Measurements from ENCODE around the gene WNK1. TPM values are rescaled to one million over a fixed set of nuclear protein-coding genes. Genes with fewer than 3 reads are reported as not detected.

WNK1 gene
- total and polyA plus RNA-seq, 2 donors (not counting 3 experiments of a cell fraction or from before 2014, with no cell fraction given) = 46.3 to 108 TPM

- ChIA-PET POLR2A (no interaction called here), CTCF (interaction anchor here (1.2 to 1.4 kb wide), 2 partner anchors 9 to 157 kb away, joined by 3 read pairs; no protein-coding TSS in a partner anchor)
- TF ChIP-seq FOS (IDR thresholded peaks at IDR 0.05; ENCODE audit: borderline replicate concordance, insufficient read depth, low read length) (no peak), EZH2 (IDR thresholded peaks at IDR 0.05; ENCODE audit: borderline replicate concordance, low read depth, low read length, severe bottlenecking) (no peak), MAX (IDR thresholded peaks at IDR 0.05; ENCODE audit: insufficient read depth, insufficient read length) (no peak), MYC (IDR thresholded peaks at IDR 0.05; ENCODE audit: low read depth, low read length) (no peak), POLR2AphosphoS5 (IDR thresholded peaks at IDR 0.05; ENCODE audit: insufficient read depth, low read depth, low read length) (no peak), JUN (IDR thresholded peaks at IDR 0.05; ENCODE audit: borderline replicate concordance, insufficient read depth, insufficient read length, low read depth) (no peak), POLR2A (IDR thresholded peaks at IDR 0.05; ENCODE audit: low read depth, low read length) (no peak), CTCF (IDR thresholded peaks at IDR 0.05; ENCODE audit: extremely low read depth in 1 of 2, insufficient read depth in 1 of 2, low read depth in 1 of 2, low read length in 2 of 2) (no peak), GATA2 (IDR thresholded peaks at IDR 0.05; ENCODE audit: insufficient read depth, insufficient read length, low read depth, low read length) (no peak)
- Histone ChIP-seq H3K4me1 (ENCODE audit: control insufficient read depth, extremely low read depth, insufficient read depth, low read length) (no peaks in the 10 kb centered on the region), H3K27ac (ENCODE audit: insufficient read depth, low read depth, low read length) (no peak overlapping the region), H3K79me2 (ENCODE audit: control insufficient read depth, insufficient read depth, low read length) (peaks cover 93% of the 10 kb centered on the region), H4K20me1 (replicated peaks; ENCODE audit: control insufficient read depth, extremely low read depth, insufficient read depth, low read length) (peaks cover 8% of the 10 kb centered on the region), H2AFZ (ENCODE audit: low read depth, low read length) (no peak overlapping the region), H3K9me1 (replicated peaks; ENCODE audit: control insufficient read depth, extremely low read depth, insufficient read depth, low read length) (no peaks in the 10 kb centered on the region), H3K9ac (replicated peaks; ENCODE audit: extremely low read depth, insufficient read depth, low read length) (no peak overlapping the region), H3K27me3 (ENCODE audit: control insufficient read depth in 2 of 2, insufficient read depth in 2 of 2, low read length in 2 of 2) (no peaks in the 10 kb centered on the region), H3K4me3 (replicated peaks in 1 of 3; ENCODE audit: insufficient read depth in 1 of 3, low read depth in 1 of 3, low read length in 3 of 3) (no peak overlapping the region), H3K36me3 (ENCODE audit: control insufficient read depth in 2 of 2, extremely low read depth in 1 of 2, insufficient read depth in 2 of 2, low read length in 2 of 2) (no peaks in the 10 kb centered on the region), H3K4me2 (ENCODE audit: insufficient read depth, low read length) (no peak overlapping the region), H3K9me3 (replicated peaks; ENCODE audit: control insufficient read depth, insufficient read depth, low read length) (no peaks in the 10 kb centered on the region)
- no TSS peak for BruUV-seq (replicated peaks)
- dilution Hi-C loops (cut with MboI; ENCODE audit: extremely low pct_ligation_motif_present, low sequenced_read_pairs) = no loop called here
- DNase-seq (ENCODE audit: low read depth, low spot score) (no peak), FAIRE-seq (no peak)
- intact Hi-C loops (cut with micrococcal nuclease) = no loop called here
Observed at GRCh38 chr12:770479-770878, 18.1 kb downstream of the WNK1 start.

Data from endothelial cell of umbilical vein (primary cell).